NCI-H748 treated with DMSO at 0.1 percent for 48 hours (cell line): ENCODE data around the gene GP1BB.

ENCODE experiments used
- DNase-seq: peaks from one replicate; lab custom pipeline; 2025; lab: John Stamatoyannopoulos, UW

Gene GP1BB

DNA sequence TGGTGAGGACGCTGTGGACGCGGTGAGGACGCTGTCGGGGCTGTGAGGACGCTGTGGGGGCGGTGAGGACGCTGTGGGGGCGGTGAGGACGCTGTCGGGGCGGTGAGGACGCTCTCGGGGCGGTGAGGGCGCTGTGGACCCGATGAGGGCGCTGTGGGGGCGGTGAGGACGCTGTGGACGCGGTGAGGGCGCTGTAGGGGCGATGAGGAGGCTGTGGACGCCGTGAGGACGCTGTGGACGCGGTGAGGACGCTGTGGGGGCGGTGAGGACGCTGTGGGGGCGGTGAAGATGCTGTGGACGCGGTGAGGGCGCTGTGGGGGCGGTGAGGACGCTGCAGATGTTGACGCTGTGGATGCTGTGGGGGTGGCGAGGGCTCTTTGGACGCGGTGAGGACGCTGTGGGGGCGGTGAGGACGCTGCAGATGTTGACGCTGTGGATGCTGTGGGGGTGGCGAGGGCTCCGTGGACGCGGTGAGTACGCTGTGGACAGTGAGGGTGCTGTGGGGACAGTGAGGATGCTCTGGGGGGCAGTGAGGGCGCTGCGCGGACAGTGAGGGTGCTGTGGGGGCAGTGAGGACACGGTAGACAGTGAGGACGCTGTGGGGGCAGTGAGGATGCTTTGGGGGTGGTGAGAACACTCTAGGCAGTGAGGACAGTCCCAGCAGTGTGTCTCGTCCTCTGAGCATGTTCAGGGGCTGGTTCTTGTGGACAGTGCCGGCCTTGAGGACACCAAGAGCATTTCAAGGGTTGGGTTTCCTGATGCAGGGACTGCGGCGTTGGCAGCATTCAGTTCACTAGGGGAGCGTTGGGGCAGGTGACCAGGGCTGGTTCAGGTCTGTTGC lies 4.2 kb downstream of the GP1BB start:
- DNase-seq, result no peak

DNA sequence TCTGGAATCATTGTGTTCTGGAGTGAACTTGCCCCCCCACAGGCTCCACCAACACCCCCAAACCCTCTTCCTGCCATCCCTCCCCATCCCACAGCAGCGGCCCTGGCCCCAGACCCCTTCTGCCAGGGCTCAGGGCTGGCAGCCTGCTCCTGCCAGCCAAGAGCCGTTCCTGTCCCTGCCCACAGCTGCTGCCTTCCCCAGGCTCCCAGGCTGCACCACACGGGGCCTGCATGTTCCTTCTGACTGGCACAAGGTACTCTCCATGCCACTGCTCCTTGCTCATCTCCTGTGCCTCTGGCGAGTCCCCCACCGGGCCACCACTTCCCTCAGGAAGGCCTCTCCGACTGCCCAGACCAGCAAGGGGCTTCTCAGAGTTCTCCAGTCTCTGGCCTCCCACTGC lies 4.9 kb downstream of the GP1BB start:
- DNase-seq, result no peak

DNA sequence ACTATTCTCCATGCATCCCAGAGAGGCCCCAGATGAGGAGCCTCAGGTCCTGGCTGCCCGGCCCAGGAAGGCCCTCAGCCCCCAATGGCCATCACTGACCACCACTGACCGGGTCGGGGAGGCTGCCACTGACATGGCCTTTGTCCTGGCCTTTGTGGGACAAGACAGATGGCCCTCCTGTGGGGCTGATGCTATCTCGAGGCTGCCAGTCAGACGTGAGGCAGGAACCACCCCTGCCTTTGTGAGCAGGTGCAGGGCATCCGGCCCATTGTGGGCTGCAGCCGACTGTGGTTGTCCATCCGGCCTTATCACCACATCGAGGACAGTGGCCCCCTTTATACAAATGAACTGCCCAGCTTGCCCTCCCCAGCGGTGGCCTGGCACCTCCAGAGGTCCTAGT lies 5.5 kb downstream of the GP1BB start:
- no peak for DNase-seq

DNA sequence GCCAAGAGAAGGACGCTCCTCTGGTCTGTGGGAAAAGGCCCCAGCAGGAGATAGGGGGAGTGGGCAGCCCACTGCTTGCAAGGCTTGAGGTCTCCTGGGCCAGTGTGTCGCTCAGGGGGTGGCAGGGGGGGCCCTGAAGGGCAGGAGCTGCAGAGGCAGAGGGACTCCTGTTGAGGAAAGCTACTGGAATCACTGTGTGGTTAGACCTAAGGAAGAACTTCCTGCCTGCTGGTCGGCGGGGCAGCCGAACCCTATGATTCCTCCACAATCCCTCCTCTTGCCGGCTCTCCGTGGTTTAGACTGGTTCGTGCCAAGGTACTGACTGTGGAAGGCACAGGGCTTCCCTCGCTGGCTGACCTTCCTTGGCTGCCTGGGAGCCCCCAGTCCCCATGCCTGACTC lies 6.2 kb downstream of the GP1BB start:
- DNase-seq, result no peak

DNA sequence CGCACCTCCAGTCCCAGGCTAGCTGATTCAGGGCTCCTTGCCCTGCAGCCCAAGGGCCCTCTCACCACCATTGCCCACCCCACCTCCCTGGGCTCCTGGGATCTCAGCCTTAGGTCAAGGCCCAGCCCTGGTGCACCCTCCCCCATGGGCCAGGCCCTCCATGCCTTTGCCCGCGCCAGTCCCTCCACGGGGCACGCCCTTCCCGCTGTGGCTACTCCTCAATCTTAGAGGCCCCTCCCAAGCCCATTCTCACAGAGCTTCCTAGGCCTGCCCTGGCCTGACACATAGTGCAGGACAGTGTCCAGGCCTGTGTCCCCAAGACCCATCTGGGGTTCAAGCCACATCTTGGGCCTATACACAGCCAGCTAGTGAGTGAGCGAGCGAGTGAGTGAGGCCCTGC lies 6.9 kb downstream of the GP1BB start:
- DNase-seq, result no peak

DNA sequence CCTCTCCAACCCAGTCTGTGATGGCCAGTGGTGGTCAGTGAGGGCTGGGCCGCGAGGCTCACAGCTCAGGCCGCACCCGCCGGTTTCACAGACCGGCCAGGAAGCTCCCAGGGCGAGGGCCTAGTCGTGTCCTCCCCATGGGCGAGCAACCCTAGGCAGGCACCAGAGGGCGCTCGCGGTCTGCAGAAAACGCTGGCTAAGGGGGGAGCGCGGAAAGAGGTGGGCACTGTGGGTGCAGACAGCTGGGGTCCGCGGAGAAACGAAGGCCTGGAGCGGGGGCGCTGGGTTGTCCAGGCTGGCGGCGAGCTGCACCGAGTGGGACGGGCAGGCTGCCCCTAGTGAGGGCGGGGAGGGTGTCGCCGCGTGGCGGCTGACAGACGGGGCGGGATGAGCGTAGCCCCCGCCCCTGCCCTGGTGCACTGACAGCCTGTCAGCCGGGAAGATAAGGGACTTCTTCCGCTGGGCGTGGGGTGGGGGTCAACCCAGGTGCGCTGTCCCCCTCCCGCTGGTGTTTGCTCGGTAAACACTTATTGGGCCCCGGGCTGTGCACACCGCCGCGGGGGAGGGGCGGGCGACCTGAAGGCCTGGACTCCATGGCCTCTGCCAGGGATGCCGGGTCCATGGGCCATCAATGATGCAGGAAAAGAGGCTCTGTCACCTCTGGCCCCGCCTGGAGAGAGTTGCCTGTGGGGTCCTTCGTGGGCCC lies 7.5 kb downstream of the GP1BB start:
- DNase-seq, result no peak

DNA sequence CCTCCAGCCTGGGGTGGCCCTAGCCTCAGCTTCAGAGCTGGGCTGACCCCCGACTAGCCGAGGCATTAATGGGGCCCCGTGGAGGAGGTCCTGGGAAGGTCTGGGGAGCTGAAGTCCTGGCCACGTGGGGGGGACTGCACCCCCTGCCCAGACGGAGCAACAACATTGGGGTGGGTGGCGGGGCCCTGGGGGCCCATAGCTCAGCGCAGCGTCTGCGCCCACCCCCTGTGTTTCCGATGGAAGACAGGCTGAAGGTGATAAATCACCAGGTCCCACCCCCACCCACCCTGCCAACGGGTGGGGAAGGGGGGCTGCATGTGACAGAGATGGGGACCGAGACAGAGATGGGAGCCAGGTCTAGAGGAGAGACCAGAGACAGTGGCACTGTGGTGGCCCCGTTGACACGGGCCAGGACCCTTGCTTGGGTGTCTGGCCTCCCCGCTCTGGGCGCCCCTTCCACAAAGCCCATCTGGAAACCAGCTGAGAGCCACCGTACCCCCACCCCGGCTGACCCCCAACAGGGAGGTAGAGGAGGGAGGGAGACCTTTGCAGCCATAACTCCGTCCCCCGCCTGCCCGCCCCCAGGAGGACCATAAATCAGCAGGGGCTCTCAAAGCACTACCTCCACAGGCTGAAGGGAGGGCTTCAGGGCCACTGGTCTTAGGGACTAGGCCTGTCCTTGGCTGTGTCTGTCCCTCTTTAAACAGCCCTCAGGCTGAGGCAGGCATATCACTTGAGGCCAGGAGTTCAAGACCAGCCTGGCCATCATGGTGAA lies 8.2 kb downstream of the GP1BB start:
- DNase-seq, result no peak

DNA sequence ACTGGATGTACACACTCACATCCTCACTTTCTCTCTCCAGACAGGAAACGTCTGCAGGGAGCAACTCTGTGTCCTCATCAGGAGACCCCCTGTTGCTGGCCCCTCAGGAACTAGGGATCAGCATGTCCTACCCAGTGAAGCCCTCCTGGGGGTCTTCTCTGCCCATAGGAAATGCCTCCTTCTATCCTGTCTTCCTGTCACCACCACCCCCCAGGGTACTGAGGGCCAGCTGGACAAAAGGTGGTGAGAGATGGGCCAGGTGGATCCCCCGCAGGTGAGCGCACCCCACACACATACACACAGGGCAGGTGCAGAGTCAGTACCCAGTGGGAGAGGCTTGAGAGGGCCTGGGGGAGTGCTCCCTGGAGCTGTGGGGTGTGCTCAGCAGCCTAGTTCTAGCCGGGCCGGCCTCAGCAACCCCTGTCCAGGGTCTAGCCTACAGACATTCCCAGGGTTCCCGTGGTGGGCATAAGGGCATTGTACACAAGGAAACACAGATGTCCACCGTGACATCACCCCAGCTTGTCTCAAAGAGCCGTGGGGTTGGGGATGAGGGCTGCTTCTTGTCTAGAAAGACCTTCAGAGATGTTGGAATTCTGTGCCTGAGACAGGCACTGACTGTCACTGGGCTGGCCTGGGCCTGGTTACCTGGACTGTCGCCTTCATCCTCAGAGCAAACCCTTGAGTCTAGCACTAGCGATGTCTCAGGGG lies 9.2 kb downstream of the GP1BB start:
- DNase-seq, result no peak

DNA sequence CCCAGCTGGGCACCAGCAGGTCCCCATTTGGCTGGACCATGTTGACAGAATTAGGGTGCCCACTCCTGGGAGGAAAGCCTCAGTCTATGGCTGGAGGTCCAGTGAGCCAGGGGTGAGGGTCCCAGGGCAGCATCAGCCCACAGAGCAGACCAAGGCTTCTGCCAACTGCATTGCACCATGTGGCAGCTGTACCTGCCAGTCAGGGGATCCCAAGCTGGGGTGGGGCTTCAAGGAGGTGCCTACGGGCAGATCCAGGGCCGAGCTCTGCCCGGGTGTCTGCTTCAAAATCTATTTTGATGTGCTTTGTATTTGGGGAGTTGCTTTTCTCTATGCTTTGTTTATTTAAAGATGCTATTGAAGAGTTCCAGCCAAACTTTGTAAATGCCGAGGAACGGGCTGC lies 10.4 kb downstream of the GP1BB start:
- no peak for DNase-seq

DNA sequence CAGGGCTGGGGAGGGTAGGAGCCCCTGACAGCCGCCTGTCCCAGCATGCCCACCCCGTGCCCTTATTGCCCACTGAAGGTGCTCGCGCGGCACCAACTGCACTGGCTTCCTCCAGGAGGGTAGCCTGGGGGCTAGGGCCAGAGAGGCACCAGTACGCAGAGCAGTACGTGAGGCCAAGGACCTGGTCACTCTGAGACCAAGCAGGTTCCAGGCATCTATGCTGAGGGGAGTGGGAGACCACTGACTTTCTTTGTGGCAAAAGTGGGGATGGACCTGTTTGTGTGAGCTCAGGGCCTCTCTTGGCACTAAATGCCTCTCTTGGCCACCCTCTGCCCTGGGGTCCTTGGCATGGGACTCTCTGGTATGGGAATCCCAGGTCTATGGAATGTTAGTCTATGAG lies 10.8 kb downstream of the GP1BB start:
- no peak for DNase-seq

DNA sequence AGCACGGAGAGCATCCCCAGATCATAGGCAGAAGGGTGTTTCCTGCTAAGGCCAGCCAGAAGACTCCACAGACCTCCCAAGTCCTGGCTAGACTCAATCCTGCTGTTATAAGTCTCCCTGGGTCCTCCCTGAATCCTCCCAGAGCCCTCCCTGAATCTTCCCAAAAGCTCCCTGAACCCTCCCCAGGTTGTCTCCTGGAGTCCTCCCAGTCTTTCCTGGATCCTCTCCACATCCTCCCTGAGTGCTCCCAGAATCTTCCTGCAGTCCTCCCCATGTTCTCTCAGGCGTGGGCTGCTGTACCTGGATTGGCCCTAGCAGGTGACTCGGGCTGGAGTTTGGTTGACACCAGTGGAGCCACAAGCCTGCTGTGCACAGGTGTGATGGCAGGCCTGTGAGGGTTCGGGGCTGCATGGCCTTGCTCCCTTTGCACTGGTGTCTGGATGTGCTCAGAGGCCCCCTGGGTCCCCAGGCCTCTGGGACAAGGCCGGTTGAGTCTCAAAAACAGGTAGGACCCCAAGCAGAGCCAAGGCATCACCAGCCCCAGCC lies 11.6 kb downstream of the GP1BB start:
- DNase-seq, result no peak

DNA sequence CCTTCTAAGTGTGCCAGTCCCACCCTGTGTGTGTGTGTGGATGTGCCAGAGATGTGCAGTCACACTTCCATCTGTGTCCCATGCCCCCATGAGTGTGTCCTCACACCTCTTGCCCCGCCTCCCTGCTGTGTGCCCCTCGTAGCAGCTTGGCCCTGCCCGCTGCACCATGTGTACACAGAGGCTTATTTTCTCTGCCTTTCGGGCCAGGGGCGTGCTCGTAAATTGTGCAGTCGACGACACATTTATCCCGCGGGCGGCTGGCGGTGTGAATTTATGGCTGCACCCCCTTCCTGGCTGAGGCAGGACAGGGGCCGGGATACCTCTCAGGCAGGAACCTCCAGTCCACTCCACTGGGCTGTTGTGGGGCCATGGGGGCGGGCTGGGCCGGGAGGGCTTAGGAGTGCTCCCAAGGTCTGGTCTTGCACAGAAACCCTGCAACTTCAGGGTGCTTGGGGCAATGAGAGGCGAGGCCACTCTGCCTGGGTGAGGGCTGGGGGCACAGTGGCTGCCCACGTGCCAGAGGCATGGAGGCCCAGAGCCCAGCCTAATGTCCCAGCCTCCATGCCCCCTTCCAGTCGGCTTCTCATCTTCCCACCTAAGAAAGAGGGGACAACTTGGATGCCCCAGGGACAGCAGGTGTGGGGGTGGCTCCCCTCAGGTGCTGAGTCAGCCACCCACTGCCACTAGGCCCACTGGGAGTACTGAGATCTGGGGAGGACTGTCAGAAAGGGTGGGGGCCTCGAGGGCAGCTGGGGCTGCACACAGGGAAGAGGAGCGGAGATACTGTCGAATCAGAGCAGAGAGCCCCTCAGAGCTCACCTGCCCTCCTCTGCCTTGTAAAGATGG lies 12.5 kb downstream of the GP1BB start:
- no peak for DNase-seq

DNA sequence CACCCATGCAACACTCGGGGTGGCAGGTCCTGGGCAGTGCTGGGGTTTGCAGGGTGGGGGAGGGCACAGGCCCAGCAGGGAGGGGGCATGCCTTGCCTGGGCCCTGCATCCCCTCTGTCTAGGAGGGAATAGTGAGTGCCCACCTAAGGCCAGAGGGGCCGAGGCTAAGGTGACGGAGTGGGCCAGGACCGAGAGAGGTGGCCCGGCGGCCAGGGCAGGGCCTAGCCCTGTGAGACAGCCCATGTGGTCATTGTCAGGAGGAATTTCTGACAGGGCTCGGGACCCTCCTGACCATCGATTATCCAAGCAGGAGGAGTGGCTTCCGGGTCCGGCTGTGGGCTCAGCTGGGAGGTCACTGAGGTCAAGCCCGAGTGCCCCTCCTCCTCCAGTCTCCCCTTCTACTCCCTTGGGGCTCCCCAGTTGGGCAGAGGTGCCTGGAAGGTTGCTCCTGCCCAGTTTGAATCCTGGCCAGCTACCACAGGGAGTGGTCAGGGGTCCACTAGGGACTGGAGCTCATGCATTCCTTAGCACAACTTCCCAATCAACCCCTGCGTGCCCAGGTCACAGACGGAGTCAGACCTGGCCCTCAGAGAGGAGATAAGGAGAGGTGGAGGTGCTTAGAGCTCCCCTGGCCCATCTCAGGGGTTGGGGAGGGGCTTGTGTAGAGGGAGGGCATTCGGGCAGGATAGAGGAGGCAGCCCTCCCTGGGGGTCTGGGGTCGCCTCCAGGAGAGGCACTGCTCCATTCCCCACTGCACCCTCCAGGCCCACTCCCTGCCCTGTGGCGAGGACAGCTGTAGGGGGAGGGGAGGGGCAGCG lies 14.7 kb downstream of the GP1BB start:
- DNase-seq, result no peak

DNA sequence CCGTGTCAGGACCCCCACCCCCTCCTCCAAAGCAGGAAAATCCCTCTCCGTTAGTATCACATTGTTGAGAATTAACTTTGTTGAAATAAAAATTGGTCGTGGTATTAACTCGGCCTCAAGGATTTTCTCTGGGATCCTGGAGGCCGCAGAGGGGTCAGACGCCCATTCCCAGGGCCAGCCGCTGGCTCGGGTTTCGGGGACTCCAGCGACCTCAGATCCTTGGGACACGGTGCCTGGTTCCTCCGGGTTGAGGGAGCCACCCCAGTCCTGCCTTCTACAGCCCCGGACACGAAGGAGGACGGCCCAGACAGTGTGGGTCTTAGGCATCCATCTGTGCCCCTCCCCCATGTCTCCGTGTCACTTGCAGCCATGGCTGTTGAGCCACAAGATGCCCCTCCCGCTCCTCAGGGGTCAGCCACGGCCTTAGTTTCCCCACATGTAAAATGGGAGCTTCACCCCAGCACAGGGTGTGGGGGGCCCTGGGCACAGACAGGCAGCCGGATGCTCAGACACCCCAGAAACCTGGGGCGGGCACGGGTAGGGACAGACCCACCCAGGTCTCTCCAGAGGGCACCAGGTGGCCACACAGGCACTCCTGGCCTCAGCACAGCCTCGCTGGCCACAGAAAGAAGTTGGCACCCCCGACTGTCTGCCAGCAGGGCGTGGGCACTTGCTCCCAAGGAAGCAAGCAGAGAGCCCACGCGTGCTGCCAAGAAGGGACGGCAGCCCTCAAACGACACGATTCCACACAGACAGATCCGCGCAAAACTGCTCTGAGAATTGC lies 15.5 kb downstream of the GP1BB start:
- no peak for DNase-seq

DNA sequence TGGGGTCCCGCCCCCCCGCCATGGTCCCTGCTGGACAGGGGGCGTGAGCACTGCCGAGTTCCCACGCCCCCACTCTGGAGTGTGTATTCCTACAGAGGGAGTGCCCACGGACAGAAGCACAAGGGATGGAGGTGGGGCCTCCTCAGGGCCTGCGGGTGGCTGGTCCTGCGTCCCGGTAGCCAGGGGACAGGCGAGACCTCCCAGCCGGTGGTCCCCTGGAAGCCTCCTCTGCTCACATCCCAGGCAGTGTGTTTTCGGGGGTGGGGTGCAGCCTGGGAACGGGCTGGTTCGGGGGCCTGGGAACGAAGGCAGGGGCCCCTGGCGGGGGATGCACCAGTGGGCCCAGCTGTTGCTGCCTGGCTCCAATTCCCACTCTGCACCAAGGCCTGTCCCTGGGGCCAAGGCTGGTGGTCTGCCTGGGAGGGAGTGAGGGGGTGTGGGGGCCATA lies 16.1 kb downstream of the GP1BB start:
- DNase-seq, result no peak

DNA sequence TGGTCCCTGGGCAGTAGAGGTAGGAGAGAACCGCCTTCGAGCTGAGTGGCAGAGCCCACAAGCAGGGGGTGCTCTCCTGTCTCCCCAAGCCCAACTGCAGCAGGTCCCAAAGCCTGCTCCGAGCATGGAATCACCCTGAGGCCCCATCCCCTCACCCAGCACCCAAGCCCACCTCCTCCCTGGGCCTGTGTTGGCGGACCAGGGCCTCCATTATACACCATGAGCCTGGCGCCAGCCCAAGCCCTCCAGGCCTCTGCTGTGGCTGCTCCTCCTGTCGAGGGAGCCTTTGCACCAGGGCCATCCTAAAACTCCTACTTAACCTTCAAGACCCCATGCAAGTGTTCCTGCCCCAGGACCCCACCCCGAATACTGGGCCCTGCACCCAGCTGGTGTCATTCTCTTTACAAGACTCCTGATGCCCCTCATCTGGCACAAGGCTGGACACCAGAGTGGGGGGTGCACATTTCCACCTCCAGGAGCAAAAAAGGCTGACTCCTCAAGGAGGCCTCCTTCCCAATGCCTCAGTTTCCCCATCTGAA lies 16.6 kb downstream of the GP1BB start:
- DNase-seq, result no peak

DNA sequence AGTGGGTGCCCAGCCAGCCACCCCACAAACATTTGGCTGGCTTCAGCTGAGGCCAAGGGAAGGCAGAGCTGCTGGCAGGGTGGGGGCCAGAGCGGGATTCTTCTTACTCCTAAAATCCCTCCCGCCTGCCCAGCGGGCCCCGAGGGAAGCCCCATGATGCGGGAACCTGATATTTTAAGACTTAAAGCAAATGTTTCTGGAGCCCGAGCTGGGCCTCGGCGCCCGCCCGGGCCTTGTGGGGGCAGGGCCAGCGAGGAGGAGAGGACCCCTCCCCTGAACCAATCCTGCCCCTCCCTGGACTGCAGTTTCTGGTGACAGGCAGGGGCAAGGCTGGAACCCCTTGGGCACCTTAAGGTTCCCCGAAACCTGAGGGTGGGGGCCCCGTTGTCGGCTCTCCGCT lies 17.2 kb downstream of the GP1BB start:
- no peak for DNase-seq

DNA sequence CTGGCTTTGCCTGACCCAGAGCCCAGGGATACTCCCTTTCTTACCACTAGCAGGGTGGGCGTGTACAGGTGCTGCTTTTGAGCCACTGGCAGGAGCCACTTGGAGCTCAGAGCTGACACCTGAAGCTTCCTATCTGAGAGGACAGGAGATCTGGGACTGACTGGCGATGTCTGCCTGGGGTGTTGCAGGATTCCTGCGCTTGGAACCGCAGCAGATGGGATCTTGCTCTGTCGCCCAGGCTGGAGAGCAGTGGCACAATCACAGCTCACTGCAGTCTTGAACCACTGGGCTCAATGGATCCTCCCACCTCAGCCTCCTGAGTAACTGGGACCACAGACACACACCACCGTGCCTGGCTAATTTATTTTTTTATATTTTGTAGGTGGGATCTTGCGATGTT lies 17.7 kb downstream of the GP1BB start:
- DNase-seq, result no peak
